Aorta (tissue), 5 donors: ENCODE measurements around the gene ASF1A. TPM values are rescaled to one million over a fixed set of nuclear protein-coding genes. Genes with fewer than 3 reads are reported as not detected.
A peak's percentile ranks its signal among the peaks of the same experiment; 100 is the strongest.

Experiments
- ATAC-seq: fragments of 200-7000 bp; cut with Tn5 transposase; one replicate; pipeline ENCODE4 v1.9.1; 2022; ENCODE audit warnings: moderate library complexity; ENCODE audit not compliant: low FRiP score
- DNase-seq, 2 donors: peaks; one replicate each; pipeline ENCODE4 v3.0.0-alpha.2; 2020
- H3K27ac ChIP-seq, 2 donors: one replicate each; pipeline ENCODE4 v1.5.1; 2013; ENCODE audit warnings: low read length in 2 of 2, mild to moderate bottlenecking in 2 of 2, moderate library complexity in 2 of 2, control low read depth in 1 of 2, inconsistent platforms in 1 of 2, low read depth in 1 of 2
- H3K27me3 ChIP-seq, 2 donors: one replicate each; pipeline ENCODE4 v1.6.1; 2013; ENCODE audit warnings: control low read depth in 1 of 2, low read length in 1 of 2, mild to moderate bottlenecking in 1 of 2, moderate library complexity in 1 of 2; ENCODE audit not compliant: insufficient read depth in 2 of 2, control insufficient read depth in 1 of 2
- H3K36me3 ChIP-seq, 2 donors: one replicate each; pipeline ENCODE4 v1.6.1; 2013; ENCODE audit warnings: control low read depth in 1 of 2, low read length in 1 of 2, mild to moderate bottlenecking in 1 of 2; ENCODE audit not compliant: insufficient read depth in 2 of 2, control insufficient read depth in 1 of 2
- H3K4me1 ChIP-seq, 2 donors: one replicate each; pipeline ENCODE4 v1.6.1; 2013; ENCODE audit warnings: low read length in 2 of 2, control low read depth in 1 of 2, mild to moderate bottlenecking in 1 of 2, moderate library complexity in 1 of 2; ENCODE audit not compliant: insufficient read depth in 2 of 2, control insufficient read depth in 1 of 2
- H3K4me3 ChIP-seq, 2 donors: one replicate each; pipeline ENCODE4 v1.5.1; 2013; ENCODE audit warnings: low read length in 2 of 2, control low read depth in 1 of 2, mild to moderate bottlenecking in 1 of 2
- H3K9me3 ChIP-seq: one replicate; pipeline ENCODE4 v1.6.1; 2013; ENCODE audit warnings: mild to moderate bottlenecking, low read length; ENCODE audit not compliant: control insufficient read depth
- WGBS, 2 donors: extraction: QIAGEN DNeasy Blood & Tissue Kit; methylation state at CpG; one replicate each; pipeline ENCODE4 v1.1.7; 2013; 5-methylcytosine and 5-hydroxymethylcytosine counted together
- intact Hi-C, 2 donors: fragments of 100-400 bp; cut with DNase I; formaldehyde crosslinking; loops; one replicate each; pipeline versions ENCODE4 v1.14.2 to v1.15.0; 2022
- polyA plus RNA-seq, 2 donors: library from polyadenylated mRNA; stranded (reverse); fragments of 200-250 nt; gene quantifications; one replicate each; pipeline ENCODE4 v1.2.3, GENCODE V29; 2013
- total RNA-seq, 2 donors: library from RNA; stranded (reverse); fragmentation: NEBNext Ultra II Directional; extraction: Animal tissue kit (Norgen Biotek cat#: 25700); gene quantifications; one replicate each; pipeline ENCODE4 v1.2.1, GENCODE V29; 2021
- donor health status: healthy with polysubstance abuse.
- donor health status: Bipolar disorder and iron deficiency.
- donor health status: DM: no; HTN: no; CAD: no.
- donor health status: DM: no; HTN: no; CAD: no.
- donor health status: DM: yes; HTN: yes; CAD: no.

The ASF1A gene
- total and polyA plus RNA-seq, 4 donors = 11.5 to 17.4 (median 12.7) TPM

DNA sequence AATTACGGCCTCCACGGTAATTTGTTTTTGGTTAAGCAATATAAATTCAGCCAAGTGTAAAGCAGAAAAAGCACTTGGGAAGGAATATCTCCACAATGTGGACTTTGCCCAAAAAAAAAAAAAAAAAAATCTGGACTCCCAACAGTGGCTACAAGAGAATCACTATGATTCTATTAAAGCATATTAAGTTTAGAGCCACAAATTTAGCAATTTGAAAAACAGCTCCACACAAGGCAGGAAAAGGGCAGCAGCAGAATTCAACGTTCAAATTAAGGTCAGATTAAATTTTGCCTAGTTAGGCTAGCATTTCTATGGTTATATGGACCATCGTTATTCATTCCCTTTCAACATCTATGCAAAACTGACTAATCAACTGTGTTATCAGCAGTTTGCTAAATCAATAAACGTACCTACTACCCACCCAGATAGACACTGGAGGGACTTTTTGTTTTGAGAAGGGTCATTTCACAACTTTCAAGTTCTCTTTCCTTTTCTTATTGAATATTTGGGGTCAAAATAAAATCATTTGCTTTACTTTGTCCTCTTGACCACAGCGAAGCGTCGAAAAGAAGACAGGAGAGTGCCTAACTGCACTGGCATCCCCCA is 40.0 kb downstream of the ASF1A start:
- 21 to 24% methylated on average over 8 of the region's 8 CpGs for WGBS, 2 donors
- peaks cover 0 to 2% of the 10 kb centered on the region in 2 donors for H3K4me1 ChIP-seq
- no peaks in the 10 kb centered on the region for H3K9me3 ChIP-seq
- DNase-seq (no peak), ATAC-seq (no peak)
- no peaks in the 10 kb centered on the region for H3K36me3 ChIP-seq
- no peaks in the 10 kb centered on the region for H3K27me3 ChIP-seq
- H3K4me3 ChIP-seq = peak overlapping the region; percentile 44 to 84
- intact Hi-C loops = loop anchor here (2.0 to 5.0 kb wide), 2 partner anchors 37 to 39 kb away; partner anchors contain the start of gene ASF1A (in 1 of the 2)
- no peak overlapping the region for H3K27ac ChIP-seq

DNA sequence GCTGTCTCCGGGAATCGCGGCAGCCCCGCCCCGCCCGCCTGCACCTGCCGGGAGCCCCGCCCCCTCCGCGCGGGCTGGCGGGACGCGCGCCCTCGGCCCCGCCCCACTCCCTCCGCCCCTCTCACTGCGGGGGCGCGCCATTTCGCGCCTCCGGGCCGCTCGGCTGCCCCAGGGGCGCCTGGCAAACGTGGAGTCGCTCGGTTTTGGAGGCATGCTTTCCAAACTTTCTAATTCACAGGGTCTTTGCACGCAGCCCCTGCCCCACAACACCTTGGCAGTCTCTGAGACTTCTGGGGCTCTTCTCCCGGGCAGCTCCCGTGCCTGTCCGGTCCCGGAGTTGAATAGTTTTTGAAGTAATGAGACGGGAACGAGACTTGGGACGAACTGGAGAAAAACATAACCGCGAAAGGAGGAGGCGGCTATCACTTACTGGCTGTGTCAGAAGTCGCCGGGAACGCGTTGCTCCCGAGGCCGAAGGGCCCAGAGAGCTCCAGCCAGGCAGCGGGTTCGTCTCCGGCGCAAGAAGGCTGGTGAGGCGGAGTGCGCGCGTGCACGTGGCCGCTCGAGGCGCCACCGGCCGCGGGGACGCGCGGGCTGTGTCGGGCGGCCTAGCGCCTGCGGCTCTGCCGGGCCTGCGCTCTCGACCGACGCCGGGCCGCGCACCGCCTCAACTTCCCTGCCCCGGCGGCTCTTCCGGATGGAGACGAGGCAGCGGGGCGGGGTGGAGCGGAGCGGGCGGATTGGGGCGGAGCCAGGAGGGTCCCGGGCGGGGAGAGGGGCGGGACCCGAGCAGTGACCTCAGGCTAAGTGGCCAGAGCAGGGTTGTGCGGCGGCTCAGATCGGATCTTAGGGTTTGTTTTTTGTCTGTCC is 40.7 kb downstream of the ASF1A start, which contains the start of gene MCM9:
MCM9 (minus strand) TSS at position 699 of the 870 bp plus-strand sequence. CDS start 3,436 bp downstream, outside the sequence.
- peak; percentile 98 for ATAC-seq
- Histone ChIP-seq H3K27ac (peak within 1 kb of the TSS; percentile 45 to 62), H3K36me3 (no peaks in the 10 kb centered on the region), H3K27me3 (no peaks in the 10 kb centered on the region), H3K4me1 (peaks cover 0 to 2% of the 10 kb centered on the region in 2 donors), H3K4me3 (peak within 1 kb of the TSS; percentile 58 to 84), H3K9me3 (no peaks in the 10 kb centered on the region)
- intact Hi-C loops = loop anchor here (2.0 to 5.0 kb wide), 2 partner anchors 37 to 40 kb away; partner anchors contain the start of gene ASF1A (in 1 of the 2)
- peak; percentile 96 to 98 for DNase-seq
- WGBS, 2 donors = 1% methylated on average over 74 to 95 of the region's 95 CpGs

DNA sequence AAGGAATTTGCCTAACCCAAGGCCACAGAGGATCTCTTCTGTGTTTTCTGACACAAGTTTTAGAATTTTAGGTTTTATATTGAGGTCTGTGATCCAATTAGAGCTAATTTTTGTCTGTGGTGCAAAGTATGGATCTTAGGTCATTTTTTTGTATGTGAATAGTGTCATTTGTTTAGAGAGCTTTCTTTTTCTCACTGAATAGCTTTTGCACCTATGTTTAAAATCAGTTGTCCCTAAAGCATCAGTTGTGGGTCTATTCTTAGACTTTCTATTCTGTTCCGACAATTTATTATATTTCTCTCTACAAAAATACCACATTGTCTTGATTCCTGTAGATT is 41.3 kb downstream of the ASF1A start:
- 0 to 8% methylated on average over 1 of the region's 1 CpG for WGBS, 2 donors
- Histone ChIP-seq H3K4me3 (peak overlapping the region; percentile 58 to 84), H3K36me3 (no peaks in the 10 kb centered on the region), H3K27ac (peak overlapping the region; percentile 9 to 45), H3K9me3 (no peaks in the 10 kb centered on the region), H3K4me1 (peaks cover 0 to 2% of the 10 kb centered on the region in 2 donors), H3K27me3 (no peaks in the 10 kb centered on the region)
- no peak for ATAC-seq
- intact Hi-C loops = loop anchor here in 1 of 2 donors (2.0 kb wide), 1 partner anchor 40 kb away; the partner anchor contains the start of gene ASF1A
- no peak for DNase-seq

DNA sequence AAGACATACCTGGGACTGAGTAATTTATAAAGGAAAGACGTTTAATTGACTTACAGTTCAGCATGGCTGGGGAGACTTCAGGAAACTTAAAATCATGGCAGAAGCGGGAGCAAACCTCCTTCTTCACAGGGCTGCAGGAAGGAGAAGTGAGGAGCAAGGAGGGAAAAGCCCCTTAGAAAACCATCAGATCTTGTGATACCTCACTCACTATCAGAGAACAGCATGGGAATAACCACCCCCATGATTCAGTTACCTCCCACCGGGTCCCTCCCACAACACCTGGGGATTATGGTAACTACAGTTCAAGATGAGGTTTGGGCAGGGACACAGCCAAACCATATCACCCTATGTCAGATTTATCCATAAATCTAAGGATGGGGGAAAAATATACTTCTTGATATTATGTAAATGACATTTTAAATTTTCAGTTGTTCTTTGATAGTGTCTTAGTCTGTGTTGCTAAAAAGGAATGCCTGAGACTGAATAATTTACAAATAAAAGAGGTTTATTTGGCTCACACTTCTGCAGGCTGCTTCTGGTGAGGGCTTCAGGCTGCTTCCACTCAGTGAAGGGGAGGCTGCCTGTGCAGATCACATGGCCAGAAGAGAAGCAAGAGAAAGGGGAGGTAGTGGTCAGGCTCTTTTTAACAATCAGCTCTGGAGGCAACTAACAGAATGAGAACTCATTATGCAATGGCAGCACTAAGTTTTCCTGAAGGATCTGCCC is 42.2 kb downstream of the ASF1A start:
- intact Hi-C loops = loop anchor here in 1 of 2 donors (2.0 kb wide), 1 partner anchor 41 kb away; the partner anchor contains the start of gene ASF1A
- Histone ChIP-seq H3K4me1 (peaks cover 0 to 2% of the 10 kb centered on the region in 2 donors), H3K36me3 (no peaks in the 10 kb centered on the region), H3K9me3 (peaks cover 1% of the 10 kb centered on the region), H3K4me3 (no peak overlapping the region), H3K27ac (no peak overlapping the region), H3K27me3 (no peaks in the 10 kb centered on the region)
- WGBS, 2 donors = 68 to 70% methylated on average over 3 of the region's 3 CpGs
- DNase-seq (no peak), ATAC-seq (no peak)

DNA sequence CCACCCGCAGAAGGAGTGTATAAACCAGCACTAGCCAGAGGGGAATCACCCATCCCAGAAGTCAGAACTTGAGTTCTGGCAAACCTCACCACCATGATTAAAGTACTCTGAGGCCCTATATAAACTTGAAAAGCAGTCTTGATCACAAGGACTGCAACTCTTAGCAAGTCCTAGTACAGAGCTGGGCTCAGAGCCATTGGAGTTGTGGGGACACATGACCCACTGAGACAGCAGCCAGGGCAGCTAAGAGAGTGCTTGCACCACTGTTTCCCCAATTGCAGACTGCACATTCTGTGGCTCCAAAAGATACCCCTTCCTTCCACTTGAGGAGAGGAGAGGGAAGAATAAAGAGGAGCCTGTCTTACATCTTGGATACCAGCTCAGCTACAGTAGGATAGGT is 45.7 kb downstream of the ASF1A start:
- intact Hi-C loops = no loop called here

DNA sequence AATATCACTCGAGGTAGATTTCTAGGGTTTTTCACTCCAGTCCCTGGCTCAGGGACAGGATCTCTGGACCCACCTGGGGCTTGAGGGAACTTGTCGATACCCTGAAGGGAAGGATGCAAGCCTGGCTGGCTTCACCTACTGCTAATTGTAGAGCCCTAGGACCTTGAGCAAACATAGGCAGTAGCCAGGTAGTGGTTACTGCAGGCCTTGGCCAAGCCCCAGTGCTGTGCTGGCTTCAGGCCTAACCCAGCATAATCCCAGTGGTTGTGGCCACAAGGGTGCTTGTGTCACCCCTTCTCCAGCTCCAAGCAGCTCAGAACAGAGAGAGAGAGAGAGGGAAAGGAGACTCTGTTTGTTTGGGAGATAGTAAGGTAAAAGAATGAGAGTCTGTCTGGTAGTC is 46.8 kb downstream of the ASF1A start:
- ATAC-seq (no peak), DNase-seq (no peak)
- Histone ChIP-seq H3K9me3 (peaks cover 1% of the 10 kb centered on the region), H3K4me3 (no peak overlapping the region), H3K4me1 (no peaks in the 10 kb centered on the region), H3K27ac (no peak overlapping the region), H3K27me3 (no peaks in the 10 kb centered on the region), H3K36me3 (no peaks in the 10 kb centered on the region)
- intact Hi-C loops = no loop called here
- 96 to 97% methylated on average over 2 of the region's 2 CpGs for WGBS, 2 donors

More for the DNA sequence above, 45.7 kb downstream of the ASF1A start:
- 97 to 100% methylated on average over 1 of the region's 1 CpG for WGBS, 2 donors
- Histone ChIP-seq H3K9me3 (peaks cover 1% of the 10 kb centered on the region), H3K27me3 (no peaks in the 10 kb centered on the region), H3K4me1 (no peaks in the 10 kb centered on the region), H3K27ac (no peak overlapping the region), H3K4me3 (no peak overlapping the region), H3K36me3 (no peaks in the 10 kb centered on the region)
- DNase-seq (no peak), ATAC-seq (no peak)

DNA sequence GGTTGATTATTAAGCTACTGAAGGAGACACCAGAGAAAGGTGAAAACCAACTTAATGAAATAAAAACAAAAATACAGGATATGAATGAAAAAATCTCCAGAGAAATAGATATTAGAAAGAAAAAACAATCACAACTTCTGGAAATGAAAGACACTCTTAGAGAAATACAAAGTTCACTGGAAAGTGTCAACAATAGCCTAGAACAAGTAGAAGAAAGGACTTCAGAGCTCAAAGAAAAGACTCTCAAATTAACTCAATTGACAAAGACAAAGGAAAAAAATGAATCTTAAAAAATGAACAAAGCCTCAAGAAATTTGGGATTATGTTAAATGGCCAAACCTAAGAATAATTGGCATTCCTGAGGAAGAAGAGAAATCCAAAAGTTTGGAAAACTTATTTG is 51.3 kb downstream of the ASF1A start:
- intact Hi-C loops = no loop called here
- Histone ChIP-seq H3K4me1 (no peaks in the 10 kb centered on the region), H3K27me3 (no peaks in the 10 kb centered on the region), H3K27ac (no peak overlapping the region), H3K9me3 (peaks cover 1% of the 10 kb centered on the region), H3K36me3 (no peaks in the 10 kb centered on the region), H3K4me3 (no peak overlapping the region)
- ATAC-seq (no peak), DNase-seq (no peak)

DNA sequence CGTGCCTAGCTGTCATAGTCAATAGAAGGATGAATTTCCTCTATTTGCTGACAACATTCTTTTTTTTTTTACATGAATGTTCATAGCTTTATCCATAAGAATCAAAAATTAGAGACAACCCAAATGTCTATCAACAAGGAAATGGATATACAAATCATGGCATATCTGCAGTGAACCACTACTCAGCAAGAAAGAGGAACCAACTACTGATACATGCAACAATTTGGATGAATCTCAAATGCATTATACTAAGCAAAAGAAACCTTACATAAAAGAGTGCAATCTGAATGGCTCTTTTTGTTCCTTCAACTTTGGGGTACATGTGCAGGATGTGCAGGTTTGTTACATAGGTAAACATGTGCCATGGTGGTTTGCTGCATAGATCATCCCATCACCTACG is 58.7 kb downstream of the ASF1A start:
- H3K36me3 ChIP-seq = no peaks in the 10 kb centered on the region
- no peaks in the 10 kb centered on the region for H3K4me1 ChIP-seq
- H3K27ac ChIP-seq = no peak overlapping the region
- no peak for DNase-seq
- 97% methylated on average over 2 of the region's 2 CpGs for WGBS, 2 donors
- no peak overlapping the region for H3K4me3 ChIP-seq
- no peak for ATAC-seq
- intact Hi-C loops = no loop called here
- no peaks in the 10 kb centered on the region for H3K9me3 ChIP-seq
- H3K27me3 ChIP-seq = no peaks in the 10 kb centered on the region
